CD4-positive, alpha-beta T cell treated with Interleukin-1 beta for 1 hour (primary cell): ENCODE results near the gene CRHR1.
"Not testable (repeated sequence)": the region's sequence is repeated elsewhere in the genome, so short reads cannot be mapped to it uniquely, and the experiment has no call there.

ENCODE experiments used
- DNase-seq, 2 donors: peaks; one replicate each; pipeline ENCODE4 v3.0.0-alpha.2; 2020 to 2022

Gene CRHR1

DNA sequence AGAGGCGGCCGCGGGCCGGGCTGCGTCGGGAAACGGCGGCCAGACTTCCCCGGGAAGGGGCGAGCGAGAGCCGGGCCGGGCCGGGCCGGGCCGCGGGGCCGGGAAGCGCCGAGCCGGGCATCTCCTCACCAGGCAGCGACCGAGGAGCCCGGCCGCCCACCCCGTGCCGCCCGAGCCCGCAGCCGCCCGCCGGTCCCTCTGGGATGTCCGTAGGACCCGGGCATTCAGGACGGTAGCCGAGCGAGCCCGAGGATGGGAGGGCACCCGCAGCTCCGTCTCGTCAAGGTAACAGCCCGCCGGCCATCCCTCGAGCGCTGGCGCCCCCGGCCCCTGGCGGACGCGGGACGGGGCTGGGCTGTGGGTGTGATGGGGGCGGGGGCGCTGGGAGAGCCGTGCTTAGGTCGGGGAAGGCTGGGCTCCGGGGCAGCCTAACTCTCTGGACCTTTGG lies at the start of gene CRHR1:
Gene CRHR1 (plus strand): TSS at position 28 of the 448 bp plus-strand sequence. CDS start 225 bp downstream, at position 253.
- DNase-seq, result no peak

DNA sequence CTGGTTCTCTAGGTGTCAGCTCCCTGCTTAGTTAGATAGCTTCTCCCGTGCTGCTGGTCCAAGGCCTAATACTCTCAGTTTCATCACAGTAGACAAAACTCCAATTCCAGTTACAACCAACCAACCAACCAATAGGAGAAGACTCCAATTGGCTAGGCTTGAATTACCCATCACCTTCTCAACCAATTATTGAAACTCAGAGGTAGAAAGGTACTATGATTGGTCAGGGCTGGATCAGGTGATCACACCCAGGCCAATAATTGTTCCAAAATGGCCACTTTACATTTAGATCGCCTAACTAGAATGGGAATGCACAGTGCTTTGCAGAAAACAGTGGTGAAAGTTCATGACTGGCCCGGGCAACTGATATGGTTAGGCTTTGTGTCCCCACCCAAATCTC lies 49.5 kb upstream of the CRHR1 start:
- DNase-seq, result no peak

DNA sequence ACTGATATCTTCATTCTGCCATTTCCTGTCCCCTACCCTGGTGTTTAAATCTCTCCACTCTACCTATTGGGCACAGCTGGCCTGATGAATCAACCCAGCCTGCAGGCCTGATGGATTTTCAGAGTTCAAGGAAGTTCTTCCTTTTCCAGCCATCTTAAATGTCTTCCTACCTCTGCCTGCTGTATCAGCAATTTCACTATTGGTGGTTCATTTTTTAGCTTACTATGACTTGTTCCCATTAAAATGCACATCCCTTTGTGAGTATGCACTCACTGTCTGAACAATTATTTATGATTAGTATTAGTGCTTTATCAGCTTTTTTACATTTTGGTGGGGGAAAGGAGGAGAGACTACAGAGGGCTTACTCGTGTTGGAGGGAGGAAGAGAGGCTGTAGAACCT lies 48.6 kb upstream of the CRHR1 start:
- no peak for DNase-seq

DNA sequence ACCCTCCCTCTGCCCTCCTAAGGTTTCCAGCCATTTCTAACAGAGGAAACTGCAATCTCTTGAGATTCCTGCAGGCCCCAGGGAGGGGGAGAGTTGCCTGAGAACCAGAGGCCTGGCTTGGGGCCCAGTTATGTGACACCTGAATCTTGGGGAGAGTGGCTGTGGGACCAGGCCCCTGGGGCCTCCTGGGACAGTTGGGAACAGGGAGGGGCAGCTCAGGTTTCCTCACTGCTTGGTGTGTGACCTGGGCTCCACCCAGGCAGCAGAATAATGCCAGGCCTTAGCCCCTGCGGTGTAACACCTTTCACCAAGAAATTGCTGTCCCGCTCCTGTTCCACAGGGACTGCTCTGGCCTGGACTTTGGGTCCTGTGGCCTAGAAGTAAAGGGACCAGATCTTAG lies 44.3 kb upstream of the CRHR1 start:
- no peak for DNase-seq

DNA sequence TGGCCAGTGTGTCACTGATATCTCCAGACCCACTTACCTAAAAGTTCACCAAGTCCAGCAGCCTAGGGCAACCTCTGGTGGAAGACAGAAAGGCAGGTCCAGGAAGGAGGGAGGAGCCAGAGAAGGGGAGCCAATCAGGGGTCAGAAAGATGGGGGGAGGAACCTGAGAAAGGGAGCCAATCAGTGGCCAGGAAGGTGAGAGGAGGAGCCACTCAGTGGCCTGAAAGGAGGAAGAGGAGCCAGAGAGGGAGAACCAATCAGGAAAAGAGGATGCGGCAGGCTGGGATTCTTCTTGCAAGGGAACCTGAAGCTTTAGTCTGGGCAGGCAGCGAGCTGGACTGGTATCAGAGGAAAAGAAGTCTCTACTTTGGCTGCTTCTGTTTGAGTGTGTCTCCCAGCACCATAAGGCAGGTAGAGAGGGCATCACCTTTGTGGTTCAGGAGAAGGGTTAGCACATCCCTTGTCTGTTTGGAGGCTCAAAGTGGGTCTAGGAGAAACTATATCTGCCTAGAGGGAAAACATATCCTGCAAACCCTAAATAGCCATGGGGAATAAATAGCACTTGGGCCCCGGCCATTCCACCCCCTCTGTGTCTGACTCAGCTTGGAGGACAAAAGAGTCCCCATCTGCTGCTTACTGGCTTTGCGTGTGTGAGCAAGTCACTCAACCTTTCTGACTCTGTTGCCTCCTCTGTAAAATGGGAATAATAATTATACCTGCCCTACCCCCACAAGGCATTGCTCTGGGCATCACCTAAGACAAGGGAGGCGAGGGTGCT lies 43.4 kb upstream of the CRHR1 start:
- DNase-seq, result peak; percentile 12 to 22

DNA sequence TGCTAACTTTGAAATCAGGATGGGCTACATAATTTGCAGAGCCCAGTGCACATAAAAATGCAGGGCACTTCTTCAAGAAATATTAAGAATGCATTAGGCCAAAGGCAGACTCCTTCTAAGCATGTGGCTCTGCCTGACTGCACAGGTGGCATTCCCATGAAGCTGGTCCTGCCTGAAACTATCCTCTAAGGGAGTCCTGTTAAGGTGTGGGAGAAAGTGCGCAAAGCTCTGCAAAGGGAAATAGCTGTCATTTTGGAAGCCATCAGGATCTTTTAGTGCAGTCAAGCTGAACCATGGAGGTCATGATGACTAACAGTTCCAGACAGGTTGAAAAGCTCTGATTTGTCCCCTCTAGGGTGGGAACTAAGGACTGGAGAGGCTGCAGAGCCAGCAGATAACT lies 41.9 kb upstream of the CRHR1 start:
- DNase-seq, result no peak

DNA sequence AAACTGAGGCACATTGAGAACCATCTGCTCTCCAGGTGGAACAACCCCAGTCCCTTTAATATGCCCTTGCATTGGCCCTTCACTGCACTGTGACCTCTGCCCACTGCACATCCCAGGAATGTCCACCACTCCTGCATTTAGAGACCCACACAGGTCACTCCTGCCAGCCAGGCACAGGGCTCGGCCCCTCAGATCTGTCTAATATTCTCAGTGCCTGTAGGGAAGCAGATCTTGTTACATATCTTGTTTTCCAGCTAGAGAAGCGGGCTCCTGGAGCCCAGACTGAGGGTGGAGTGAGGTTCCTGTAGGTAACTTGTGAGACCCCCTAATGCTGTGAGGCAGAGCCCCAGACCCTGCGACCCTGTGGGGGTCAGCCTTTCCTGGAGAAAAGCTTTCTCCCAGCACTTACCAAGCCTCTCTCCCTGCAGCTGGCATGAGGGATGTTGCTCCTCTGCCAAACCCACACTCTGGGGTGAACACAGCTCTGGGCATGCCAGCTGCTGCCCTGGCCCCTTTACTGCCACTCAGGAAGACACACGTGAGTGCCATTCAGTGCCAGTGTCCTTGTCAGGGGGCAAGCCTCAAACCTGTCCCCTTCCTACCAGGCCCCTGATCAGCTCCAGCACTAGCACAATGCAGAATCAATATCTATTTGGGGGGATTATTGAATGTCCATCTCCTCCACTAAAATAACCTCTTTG lies 40.3 kb upstream of the CRHR1 start:
- DNase-seq, result no peak

DNA sequence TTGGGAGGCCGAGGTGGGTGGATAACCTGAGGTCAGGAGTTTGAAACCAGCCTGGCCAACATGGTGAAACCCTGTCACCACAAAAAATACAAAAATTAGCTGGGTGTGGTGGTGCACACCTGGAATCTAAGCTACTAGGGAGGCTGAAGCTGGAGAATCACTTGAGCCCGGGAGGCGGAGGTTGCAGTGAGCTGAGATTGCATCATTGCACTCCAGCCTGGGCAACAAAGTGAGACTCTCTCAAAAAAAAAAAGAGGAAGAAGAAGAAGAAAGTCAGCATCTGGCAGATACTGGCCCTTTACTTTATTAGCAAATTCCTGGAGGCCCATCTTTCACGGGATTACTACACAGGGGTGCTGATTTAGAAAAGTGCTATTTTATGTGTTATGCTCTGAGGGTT lies 39.3 kb upstream of the CRHR1 start:
- DNase-seq, result not testable (repeated sequence)

DNA sequence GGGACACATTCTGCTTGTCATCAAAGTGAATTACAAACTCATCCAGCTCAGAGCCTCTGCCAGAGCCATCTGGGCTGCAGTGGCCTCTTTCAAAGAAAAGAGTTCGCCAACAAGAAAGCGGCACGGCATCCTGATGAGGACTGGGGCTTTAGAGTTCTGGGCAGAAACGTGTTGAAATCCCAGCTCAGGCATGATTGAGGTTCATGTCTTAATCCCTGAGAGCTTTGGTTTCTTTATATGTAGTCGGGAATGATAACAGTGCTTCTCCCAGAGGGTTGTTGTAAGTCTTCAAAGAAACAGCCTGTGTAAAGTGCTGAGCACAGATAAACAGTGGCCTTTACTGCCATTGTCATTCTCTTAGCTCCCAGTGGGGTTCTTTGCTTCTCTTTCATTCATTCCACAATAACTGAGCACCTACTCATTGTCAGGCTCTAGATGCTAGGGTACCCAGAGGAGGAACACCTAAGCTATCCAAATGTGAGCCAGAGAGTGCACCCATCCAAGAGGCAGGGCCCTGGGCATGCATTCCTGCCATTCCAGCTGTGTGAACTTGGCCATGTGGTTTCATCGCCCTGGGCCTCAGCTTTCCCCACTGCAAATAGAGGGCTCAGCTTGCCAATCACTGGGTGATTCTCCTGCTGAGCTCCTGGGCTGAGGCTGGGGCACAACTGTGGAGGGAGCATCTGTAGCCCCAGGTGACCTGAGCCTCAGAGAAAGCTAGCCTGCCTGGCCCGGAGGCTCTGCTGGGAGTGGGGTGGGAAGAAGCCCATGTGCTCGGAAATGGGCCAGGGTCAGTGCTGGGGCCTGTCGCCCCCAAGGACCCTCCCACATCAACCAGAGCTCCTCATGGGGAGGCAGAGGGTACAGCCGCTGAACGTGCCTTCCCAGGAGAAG lies 38.3 kb upstream of the CRHR1 start:
- no peak for DNase-seq

DNA sequence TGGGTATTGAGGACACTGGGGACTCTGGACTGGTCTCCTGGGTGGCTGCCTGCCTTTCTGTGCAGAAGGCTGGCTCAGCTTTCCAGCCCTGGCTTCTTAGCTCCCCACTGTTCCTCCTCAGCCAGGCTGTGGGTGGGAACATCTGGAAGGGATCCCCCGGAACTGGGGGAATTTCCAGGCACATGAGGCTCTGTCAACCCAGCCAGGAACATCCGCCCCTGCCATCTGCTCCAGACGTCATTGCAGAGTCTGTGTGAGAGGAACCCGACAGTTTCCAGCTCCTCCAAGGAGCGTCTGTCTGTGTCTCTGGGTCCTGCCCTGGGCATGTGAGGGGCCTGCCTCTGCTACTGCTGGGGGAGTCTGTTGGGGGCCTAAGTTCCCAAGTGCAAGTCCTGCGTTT lies 36.2 kb upstream of the CRHR1 start:
- no peak for DNase-seq

DNA sequence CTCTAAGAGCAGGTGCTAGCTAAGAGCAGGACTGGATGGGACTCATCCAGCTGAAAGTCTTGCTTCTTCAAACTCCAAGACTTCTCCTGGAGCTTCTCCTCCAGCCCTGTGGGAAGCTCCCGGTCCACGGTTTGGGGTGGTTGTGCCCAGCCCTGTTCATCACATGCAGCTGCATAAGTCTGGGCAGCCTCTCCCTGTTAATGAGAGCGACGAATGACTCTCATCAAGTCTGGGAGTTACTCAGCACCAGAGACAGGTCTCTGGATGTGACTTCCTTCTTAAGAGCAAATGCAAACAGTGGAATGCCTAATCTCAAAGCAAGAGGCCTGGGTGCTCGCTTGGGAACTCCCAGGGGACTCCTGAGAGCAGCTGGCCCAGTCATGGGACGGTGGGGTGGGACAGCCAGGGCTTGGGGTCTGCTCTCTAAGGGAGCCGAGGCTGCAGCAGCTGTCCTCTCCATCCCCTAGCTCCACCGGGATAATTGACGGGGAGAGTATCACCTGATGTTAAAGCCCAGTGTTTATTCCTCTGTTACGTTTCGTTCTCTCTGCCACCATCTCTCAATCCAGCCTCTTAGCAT lies 35.3 kb upstream of the CRHR1 start:
- DNase-seq, result no peak

DNA sequence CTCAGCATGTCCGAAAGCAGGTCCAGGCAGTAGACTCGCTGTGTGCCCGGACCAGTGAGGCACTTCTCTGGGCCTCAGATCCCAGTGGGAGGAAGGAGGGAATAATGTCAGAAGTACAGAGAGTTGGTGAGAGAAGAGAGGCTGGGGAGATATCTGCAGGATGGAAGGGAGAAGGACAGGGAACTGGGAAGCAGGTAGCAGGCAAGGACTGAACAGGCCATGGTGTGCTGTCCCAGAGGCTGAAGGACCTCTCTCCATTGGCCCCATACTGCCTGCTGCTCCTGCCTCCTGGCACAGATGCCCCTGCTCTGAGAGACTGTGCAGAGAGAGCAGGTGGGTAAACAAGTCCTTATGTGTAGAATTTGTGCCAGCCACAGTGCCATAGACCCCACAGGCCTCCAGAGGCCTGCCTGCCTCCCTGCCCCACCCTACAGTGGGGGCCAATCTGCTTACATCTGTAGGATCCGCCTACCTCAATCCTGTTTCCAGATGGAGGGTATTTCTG lies 34.2 kb upstream of the CRHR1 start:
- DNase-seq, result no peak

DNA sequence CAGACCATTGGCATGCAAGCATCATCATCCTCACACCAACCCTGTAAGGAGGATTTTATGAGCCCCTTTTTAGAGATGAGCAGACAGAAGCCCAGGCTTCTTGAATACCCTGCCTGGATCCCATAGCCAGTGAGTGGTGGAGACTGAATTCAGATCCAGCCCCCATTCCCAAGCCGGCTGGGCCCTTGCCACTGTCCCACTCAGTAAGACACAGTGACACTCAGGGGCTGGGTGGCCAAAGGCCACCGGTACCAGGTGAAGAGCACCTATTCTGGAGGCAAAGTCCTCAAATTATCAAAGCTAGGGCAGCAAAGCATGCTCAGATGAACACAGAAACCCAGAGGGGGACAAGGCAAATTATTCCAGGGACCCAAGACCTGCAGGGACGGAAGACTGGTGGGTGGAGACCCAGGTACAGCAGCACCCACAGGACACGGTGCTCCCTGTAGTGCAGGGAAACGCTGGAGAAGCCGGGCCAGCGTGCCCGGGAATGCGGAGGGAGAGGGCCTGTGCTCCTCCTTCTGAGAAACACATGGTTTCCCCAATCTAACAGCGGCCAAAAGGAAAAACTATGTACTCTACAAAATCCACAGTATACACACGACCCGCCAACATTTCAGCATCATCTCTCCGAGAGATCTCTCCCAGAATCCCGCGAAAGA lies 33.2 kb upstream of the CRHR1 start:
- DNase-seq, result no peak

DNA sequence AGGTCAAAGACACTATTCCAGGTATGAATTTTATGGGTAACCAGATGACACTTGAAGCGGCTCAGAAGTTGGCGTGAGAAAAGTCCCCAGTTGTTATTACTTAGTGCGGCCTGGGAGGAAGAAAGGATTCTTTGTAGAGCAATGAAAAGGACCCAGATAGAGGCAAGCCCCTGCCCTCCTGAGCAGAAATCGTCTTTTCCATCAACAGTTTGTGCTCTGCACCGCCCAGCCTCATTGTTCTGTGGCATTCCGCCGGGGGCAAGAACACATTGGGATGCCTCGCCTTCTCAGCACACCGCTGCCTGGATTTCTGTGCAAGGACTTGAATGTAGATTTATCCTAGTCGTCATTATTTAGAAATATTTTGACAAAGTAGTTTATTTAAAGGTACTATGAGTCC lies 32.7 kb upstream of the CRHR1 start:
- DNase-seq, result no peak

DNA sequence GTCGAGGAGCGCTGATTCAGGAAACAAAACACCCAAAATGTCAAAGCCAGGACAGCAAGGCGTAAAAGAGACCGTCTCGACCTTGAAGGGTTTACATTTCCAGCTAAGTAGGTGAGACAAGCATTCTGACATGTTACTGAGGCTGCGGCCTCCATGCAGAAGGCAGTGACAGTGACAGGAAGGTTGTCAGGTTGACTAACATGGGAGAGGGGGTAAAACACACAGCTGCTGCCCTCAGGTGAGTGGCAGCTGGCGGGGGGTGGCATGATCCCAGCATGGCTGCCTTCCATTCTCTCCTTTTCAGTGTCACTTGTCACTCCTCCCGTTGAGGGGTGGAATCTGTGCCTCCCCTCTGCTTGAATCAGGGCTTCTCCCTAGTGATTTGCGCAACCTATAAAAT lies 31.9 kb upstream of the CRHR1 start:
- DNase-seq, result no peak

DNA sequence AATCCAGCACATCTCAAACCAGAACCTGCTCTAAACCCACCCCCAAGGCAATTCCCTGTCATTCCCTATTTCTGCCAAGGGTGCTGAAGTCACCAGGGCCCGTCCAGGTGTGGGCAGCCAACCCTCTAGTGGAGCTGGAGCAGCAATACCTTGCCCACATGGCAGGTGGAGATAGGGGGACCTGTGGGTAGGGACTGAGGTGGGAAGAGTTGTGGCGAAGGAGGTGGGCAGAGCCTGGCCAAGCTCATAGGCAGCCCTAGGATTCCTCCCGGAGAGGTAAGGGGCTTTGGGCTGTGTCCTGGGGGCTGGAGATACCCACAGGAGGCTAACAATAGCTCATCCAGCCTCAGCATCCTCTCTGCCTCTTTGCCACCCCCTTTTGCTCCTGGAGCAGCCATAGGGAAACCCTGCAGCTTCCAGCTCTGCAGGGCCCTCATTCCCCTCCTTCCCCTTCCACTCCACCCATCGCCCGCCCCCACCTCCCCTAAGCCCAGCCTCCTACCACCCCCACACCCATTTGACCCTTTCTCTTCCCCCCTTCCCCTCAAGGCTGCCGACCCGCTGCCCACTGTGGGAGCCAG lies 30.4 kb upstream of the CRHR1 start:
- DNase-seq, result no peak

DNA sequence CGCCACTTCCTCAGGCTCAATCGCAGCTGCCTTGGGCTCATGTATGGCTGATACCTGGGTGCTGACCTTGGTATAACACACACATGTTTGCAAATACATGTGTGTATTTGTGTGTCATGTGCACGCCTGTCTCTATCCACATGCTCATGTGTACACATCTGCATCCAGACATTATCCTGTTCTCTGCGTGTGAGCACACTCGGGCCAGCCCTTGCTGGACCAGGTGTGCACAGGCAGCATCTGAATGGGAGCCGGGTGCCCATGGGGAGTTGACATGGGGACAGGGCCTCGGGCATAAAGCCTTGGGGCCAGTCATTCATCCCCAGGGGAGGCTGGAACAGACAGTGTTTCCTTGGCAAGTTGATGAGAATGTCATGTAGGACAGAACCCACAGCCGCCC lies 29.1 kb upstream of the CRHR1 start:
- DNase-seq, result no peak

DNA sequence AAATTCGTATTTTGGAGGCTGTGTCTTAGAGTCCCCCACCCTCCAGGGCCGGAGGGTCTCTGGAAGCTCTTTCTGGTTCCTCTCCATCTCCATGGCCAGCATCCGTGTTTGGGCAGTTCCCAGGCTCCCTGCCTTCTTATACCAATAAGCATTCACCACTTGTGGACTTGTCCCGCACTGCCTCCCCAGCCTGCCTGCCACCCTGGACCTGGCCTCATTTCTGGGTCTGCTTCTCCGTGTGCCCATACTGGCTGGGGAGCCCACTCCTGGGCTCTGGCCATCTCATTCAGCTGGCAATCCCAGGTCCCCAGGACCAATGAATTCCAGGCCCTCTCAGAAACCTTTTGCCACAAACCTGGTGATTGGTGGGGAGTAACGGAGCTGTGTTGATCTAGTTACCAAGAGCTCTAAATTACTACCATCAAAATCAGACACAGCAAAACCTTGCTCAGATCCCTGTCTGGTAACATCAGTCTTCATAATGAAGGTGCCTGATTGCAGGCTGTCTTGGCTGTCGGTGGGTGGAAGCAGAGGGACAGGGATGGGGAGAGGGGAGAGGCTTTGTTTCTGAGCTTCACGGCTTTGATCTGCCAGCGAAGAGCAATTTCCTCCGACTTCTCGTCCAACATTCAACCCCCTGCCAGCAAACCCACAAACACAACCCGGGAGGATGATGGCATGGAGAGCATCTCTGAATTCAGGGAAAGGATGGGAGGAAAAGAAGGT lies 27.7 kb upstream of the CRHR1 start:
- DNase-seq, result no peak

DNA sequence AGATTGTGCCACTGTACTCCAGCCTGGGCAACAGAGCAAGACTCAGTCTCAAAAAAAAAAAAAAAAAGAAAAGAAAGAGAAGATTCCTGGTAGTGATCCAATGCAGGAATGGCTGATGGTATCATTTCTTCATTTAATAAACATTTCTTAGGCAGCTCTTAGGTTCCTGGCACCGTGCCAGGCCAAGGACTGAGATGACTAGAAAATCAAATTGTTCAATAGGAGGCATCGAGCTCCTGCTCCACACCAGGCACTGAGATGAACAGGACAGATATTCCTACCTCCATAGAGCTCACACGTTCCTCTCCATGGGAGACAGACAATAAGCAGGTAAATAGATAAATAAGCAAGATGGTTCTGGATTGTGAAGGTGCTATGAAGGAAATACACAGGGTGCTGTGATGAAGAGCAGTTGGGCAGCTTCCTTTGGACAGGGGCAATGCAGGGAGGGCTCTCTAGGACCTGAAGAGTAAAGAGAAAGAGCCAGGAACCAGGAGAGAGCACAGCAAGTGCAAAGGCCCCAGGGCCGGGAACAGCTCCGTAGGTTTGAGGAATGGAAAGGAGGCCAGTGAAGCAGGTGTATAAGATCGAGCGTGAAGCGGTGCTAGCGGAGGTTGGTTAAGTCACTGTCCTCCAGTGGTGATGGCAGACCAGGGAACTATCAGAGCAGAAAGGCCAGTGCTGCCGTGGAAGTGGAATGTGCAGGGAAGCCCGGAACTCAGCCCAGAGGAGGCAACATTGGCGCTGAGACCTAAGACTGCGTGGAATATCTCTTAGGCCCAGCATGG lies 26.5 kb upstream of the CRHR1 start:
- DNase-seq, result no peak

DNA sequence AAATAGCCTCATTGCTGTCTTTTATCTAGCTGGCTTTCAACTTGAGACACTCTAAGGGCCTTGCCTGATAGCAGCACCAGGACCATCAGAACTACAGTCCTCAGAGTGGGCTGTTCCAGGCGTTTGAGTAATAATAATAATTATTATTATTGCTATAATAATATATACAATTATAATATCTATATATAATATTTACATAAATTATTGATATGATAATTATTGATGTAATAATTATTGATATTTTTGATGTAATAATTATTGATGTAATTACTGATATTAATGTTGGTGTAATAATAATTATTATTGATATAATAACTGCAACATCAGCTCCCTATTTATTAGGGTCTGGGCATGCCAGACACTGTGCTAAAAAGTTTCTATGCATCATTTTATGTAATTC lies 25.6 kb upstream of the CRHR1 start:
- no peak for DNase-seq
